B cell (primary cell): Measurements from ENCODE around the gene FAAH. TPM values are rescaled to one million over a fixed set of nuclear protein-coding genes. Genes with fewer than 3 reads are reported as not detected.
"Not testable (repeated sequence)": the region's sequence is repeated elsewhere in the genome, so short reads cannot be mapped to it uniquely, and the experiment has no call there.

Experiments
- ATAC-seq: fragments of 200-7000 bp; cut with Tn5 transposase; one replicate; pipeline ENCODE4 v1.10.0; 2021; ENCODE audit warnings: low read depth, mild to moderate bottlenecking, moderate number of reproducible peaks, moderate library complexity
- CTCF ChIA-PET: fragments of 350-600 bp; sonication (Branson Sonifier 250); formaldehyde crosslinking; loops from one replicate; lab custom pipeline; 2021; ENCODE audit warnings: antibody characterized with exemption, inconsistent platforms; lab: Charles Lee
- POLR2A ChIA-PET: fragments of 350-600 bp; sonication (Branson Sonifier 250); formaldehyde crosslinking; loops from one replicate; lab custom pipeline; 2021; ENCODE audit warnings: antibody characterized with exemption; lab: Charles Lee
- DNase-seq: peaks from one replicate; pipeline ENCODE4 v3.0.0; 2013
- H2AFZ ChIP-seq: 2 replicates; pipeline ENCODE4 v1.6.1; 2012; ENCODE audit warnings: mild to moderate bottlenecking, low read depth, low read length; ENCODE audit not compliant: insufficient read depth, poor library complexity, severe bottlenecking
- H3K27ac ChIP-seq, 2 donors: 1 replicate in 1 of 2; 2 replicates in 1 of 2; pipeline ENCODE4 v1.5.1; 2012 to 2013; ENCODE audit warnings: low read length in 2 of 2, mild to moderate bottlenecking in 2 of 2, moderate library complexity in 1 of 2
- H3K27me3 ChIP-seq, 4 experiments: fragments of 200-600 bp in 1 of 4; sonication (generic) in 1 of 4; replicated peaks in 1 of 4; 1 replicate in 2 of 4; 2 replicates in 2 of 4; pipeline versions ENCODE4 v1.6.1 to v1.7.0; 2013 to 2016; ENCODE audit warnings: low read length in 3 of 4, mild to moderate bottlenecking in 2 of 4, mixed read lengths in 1 of 4, moderate library complexity in 1 of 4; ENCODE audit not compliant: insufficient read depth in 4 of 4, control insufficient read depth in 3 of 4; ENCODE audit errors: control extremely low read depth in 1 of 4
- H3K36me3 ChIP-seq, 2 experiments: replicated peaks in 1 of 2; 1 replicate in 1 of 2; 2 replicates in 1 of 2; pipeline versions ENCODE4 v1.6.1 to v1.7.1; 2013; ENCODE audit warnings: low read length in 1 of 2; ENCODE audit not compliant: insufficient read depth in 2 of 2, control insufficient read depth in 1 of 2; ENCODE audit errors: control extremely low read depth in 1 of 2, extremely low read depth in 1 of 2
- H3K4me1 ChIP-seq, 2 donors: fragments of 200-600 bp in 1 of 2; sonication (generic) in 1 of 2; 1 replicate in 1 of 2; 2 replicates in 1 of 2; pipeline versions ENCODE4 v1.5.1 to v1.6.1; 2013 to 2017; ENCODE audit warnings: low read length in 2 of 2; ENCODE audit not compliant: control insufficient read depth in 2 of 2, insufficient read depth in 2 of 2
- H3K4me2 ChIP-seq: replicated peaks from 2 replicates; pipeline ENCODE3; 2012; ENCODE audit warnings: mild to moderate bottlenecking, low read depth, low read length; ENCODE audit not compliant: poor library complexity, severe bottlenecking
- H3K4me3 ChIP-seq, 5 experiments: fragments of 200-600 bp in 1 of 5; sonication (generic) in 1 of 5; 1 replicate in 3 of 5; 2 replicates in 2 of 5; pipeline versions ENCODE4 v1.5.1 to v1.7.0; 2011 to 2016; ENCODE audit warnings: low read length in 4 of 5, mild to moderate bottlenecking in 4 of 5, low read depth in 2 of 5, control low read depth in 1 of 5, moderate library complexity in 1 of 5; ENCODE audit not compliant: insufficient read depth in 1 of 5; ENCODE audit errors: control extremely low read depth in 1 of 5, extremely low read depth in 1 of 5
- H3K79me2 ChIP-seq: fragments of 200-600 bp; sonication (generic); one replicate; pipeline ENCODE4 v1.6.0; 2016; ENCODE audit warnings: low read length; ENCODE audit not compliant: control insufficient read depth, insufficient read depth
- H3K9ac ChIP-seq: fragments of 200-600 bp; sonication (generic); 2 replicates; pipeline ENCODE4 v1.6.1; 2017; ENCODE audit warnings: mild to moderate bottlenecking, low read length, moderate library complexity
- H3K9me3 ChIP-seq, 3 donors: one replicate each; pipeline versions ENCODE4 v1.6.1 to v1.7.1; 2013; ENCODE audit warnings: low read length in 2 of 3; ENCODE audit not compliant: control insufficient read depth in 2 of 3, insufficient read depth in 1 of 3; ENCODE audit errors: control extremely low read depth in 1 of 3
- H4K20me1 ChIP-seq: 2 replicates; pipeline ENCODE4 v1.6.0; 2012; ENCODE audit warnings: mild to moderate bottlenecking, low read length; ENCODE audit not compliant: insufficient read depth, control insufficient read depth, poor library complexity, severe bottlenecking
- H3K27ac Mint-ChIP-seq: one replicate; pipeline ENCODE4 v1.8.0; 2021; ENCODE audit warnings: mixed read lengths
- H3K27me3 Mint-ChIP-seq: one replicate; pipeline ENCODE4 v1.8.0; 2021; ENCODE audit warnings: mixed read lengths
- H3K4me1 Mint-ChIP-seq: one replicate; pipeline ENCODE4 v1.8.0; 2021; ENCODE audit warnings: mixed read lengths
- H3K4me3 Mint-ChIP-seq: one replicate; pipeline ENCODE4 v1.8.0; 2021; ENCODE audit warnings: mixed read lengths
- H3K9me3 Mint-ChIP-seq: one replicate; pipeline ENCODE4 v1.8.0; 2022; ENCODE audit warnings: mixed read lengths; ENCODE audit not compliant: insufficient read depth
- CTCF ChIP-seq: fragments of 200-600 bp; IDR thresholded peaks from one replicate; pipeline ENCODE4 v1.8.0; 2022; ENCODE audit warnings: antibody characterized with exemption, mild to moderate bottlenecking
- EZH2 ChIP-seq: IDR thresholded peaks from 2 replicates; pipeline ENCODE4 v1.6.1; 2012; ENCODE audit warnings: borderline replicate concordance, low read depth, mild to moderate bottlenecking, moderate library complexity, low read length; ENCODE audit not compliant: insufficient read depth, poor library complexity, severe bottlenecking
- WGBS: methylation state at CpG from one replicate; pipeline ENCODE4 v1.1.5; 2013; ENCODE audit warnings: missing lambda C conversion rate; ENCODE audit not compliant: insufficient coverage; 5-methylcytosine and 5-hydroxymethylcytosine counted together
- intact Hi-C: fragments of 100-400 bp; cut with micrococcal nuclease; formaldehyde crosslinking; loops from one replicate; pipeline ENCODE4 v1.10.0; 2022
- polyA plus RNA-seq: library from polyadenylated mRNA; depleted of rRNA; stranded (reverse); fragments of >200 nt; gene quantifications from 2 replicates; pipeline ENCODE4 v1.2.3, GENCODE V29; 2012
- total RNA-seq, 2 donors: library from RNA; stranded (reverse); fragments of 120-200 nt in 1 of 2; gene quantifications; 1 replicate in 1 of 2; 2 replicates in 1 of 2; pipeline versions ENCODE4 v1.2.3 to v1.2.4, GENCODE V29; 2013 to 2022

The FAAH gene
- total and polyA plus RNA-seq, 2 donors (not counting 1 experiment from before 2014, with no cell fraction given) = 5.6 to 9.6 TPM

- Histone ChIP-seq H3K27ac (no peak overlapping the region), H3K27me3 (no peaks in the 10 kb centered on the region), H3K36me3 (peaks cover 13 to 39% of the 10 kb centered on the region in 2 experiments), H3K9ac (no peak overlapping the region), H3K4me1 (peaks cover 10 to 12% of the 10 kb centered on the region in 2 donors), H2AFZ (no peak overlapping the region), H3K4me3 (no peak overlapping the region), H3K79me2 (no peaks in the 10 kb centered on the region), H4K20me1 (no peaks in the 10 kb centered on the region), H3K4me2 (no peak overlapping the region), H3K9me3 (no peaks in the 10 kb centered on the region)
- TF ChIP-seq EZH2 (no peak), CTCF (no peak)
- H3K4me1 Mint-ChIP-seq = peaks cover 17% of the 10 kb centered on the region
- no peak overlapping the region for H3K27ac Mint-ChIP-seq
- ChIA-PET CTCF (no interaction called here), POLR2A (no interaction called here)
- no peaks in the 10 kb centered on the region for H3K27me3 Mint-ChIP-seq
- ATAC-seq (no peak), DNase-seq (no peak)
- no CpG with 5 or more reads among the region's 3 CpGs for WGBS
- intact Hi-C loops = no loop called here
- H3K4me3 Mint-ChIP-seq = no peak overlapping the region
- H3K9me3 Mint-ChIP-seq = no peaks in the 10 kb centered on the region
These were observed 27.0 kb upstream of the FAAH start for GRCh38 chr1:46367072-46367471.

GRCh38 chr1:46367701-46368100 lies 26.4 kb upstream of the FAAH start:
- ATAC-seq, H3K27me3 ChIP-seq, CTCF ChIA-PET, DNase-seq, H3K9me3 ChIP-seq, H3K4me3 Mint-ChIP-seq, H3K79me2 ChIP-seq, H4K20me1 ChIP-seq, H3K9ac ChIP-seq, H3K4me2 ChIP-seq, H3K4me3 ChIP-seq, H3K27me3 Mint-ChIP-seq, H3K9me3 Mint-ChIP-seq, H2AFZ ChIP-seq, H3K27ac ChIP-seq, POLR2A ChIA-PET, intact Hi-C loops, H3K27ac Mint-ChIP-seq: not testable (repeated sequence)
- H3K36me3 ChIP-seq = peaks cover 8 to 33% of the 10 kb centered on the region in 2 experiments
- WGBS = 97% methylated on average over 5 of the region's 8 CpGs
- peaks cover 10 to 12% of the 10 kb centered on the region in 2 donors for H3K4me1 ChIP-seq
- H3K4me1 Mint-ChIP-seq = peaks cover 21% of the 10 kb centered on the region
